ENCODE measurements around the gene DGLUCY. TPM values are rescaled to one million over a fixed set of nuclear protein-coding genes. Genes with fewer than 3 reads are reported as not detected.
"Not testable (repeated sequence)": the region's sequence is repeated elsewhere in the genome, so short reads cannot be mapped to it uniquely, and the experiment has no call there.

Gene DGLUCY
- total and polyA plus RNA-seq, 11 donors = 53.7 to 234 (median 138) TPM

DNA sequence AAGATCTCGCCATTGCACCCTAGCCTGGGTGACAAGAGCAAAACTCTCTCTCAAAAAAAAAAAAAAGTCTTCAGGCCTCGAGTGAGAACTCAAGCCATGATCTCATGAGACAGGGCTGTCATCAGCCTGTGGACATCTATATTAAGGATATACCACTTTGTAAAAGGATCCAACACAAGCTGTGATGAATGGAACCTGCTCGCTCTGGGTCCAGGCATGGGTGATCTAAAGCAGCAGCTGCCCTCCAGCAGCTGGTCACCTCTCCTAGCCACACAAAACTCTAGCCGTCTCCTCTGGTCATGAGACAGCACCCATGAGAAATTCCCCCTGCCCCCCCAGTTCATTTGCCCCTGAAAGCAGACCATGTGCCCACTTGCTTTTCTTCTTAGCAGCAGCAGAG lies 19.1 kb upstream of the DGLUCY start:
- Histone ChIP-seq H3K4me3 (no peak overlapping the region), H3K27me3 (no peaks in the 10 kb centered on the region), H3K27ac (no peak overlapping the region), H3K9me3 (no peaks in the 10 kb centered on the region), H3K36me3 (no peaks in the 10 kb centered on the region), H3K4me1 (no peaks in the 10 kb centered on the region)
- ATAC-seq (no peak), DNase-seq (no peak)
- TF ChIP-seq POLR2A (IDR thresholded peaks at IDR 0.05) (no peak), CTCF (IDR thresholded peaks at IDR 0.05) (no peak)
- intact Hi-C loops (cut with DNase I) = no loop called here
- 70 to 93% (median 87%) methylated on average over 4 of the region's 4 CpGs for WGBS, 4 donors

DNA sequence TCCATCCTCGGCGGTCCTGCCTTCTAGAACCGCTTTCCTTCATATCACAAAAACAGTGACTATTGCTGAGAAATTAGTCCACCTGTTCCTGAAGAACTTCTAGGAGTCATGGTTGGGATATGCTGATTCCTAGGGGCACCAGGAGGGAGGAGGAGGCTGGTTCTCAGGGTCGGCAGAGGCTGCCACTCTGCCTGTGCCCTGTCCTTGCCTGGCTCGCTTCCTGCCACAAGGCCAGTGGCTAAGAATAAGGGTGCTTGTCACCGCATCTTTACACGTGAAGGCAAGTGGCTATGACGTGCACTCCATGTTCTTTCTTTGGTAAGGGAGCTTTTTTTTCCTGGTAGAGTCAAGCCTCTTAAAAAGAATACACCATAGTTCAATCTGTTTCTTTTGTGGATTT lies 18.7 kb upstream of the DGLUCY start:
- ATAC-seq (no peak), DNase-seq (no peak)
- intact Hi-C loops (cut with DNase I) = no loop called here
- Histone ChIP-seq H3K27ac (no peak overlapping the region), H3K27me3 (no peaks in the 10 kb centered on the region), H3K36me3 (no peaks in the 10 kb centered on the region), H3K9me3 (no peaks in the 10 kb centered on the region), H3K4me1 (no peaks in the 10 kb centered on the region), H3K4me3 (no peak overlapping the region)
- TF ChIP-seq POLR2A (IDR thresholded peaks at IDR 0.05) (no peak), CTCF (IDR thresholded peaks at IDR 0.05) (no peak)
- 78 to 85% (median 80%) methylated on average over 8 of the region's 8 CpGs for WGBS, 4 donors

GRCh38 chr14:91097657-91098056 lies 16.2 kb upstream of the DGLUCY start:
- H3K27ac ChIP-seq; H3K4me1 ChIP-seq; DNase-seq; H3K36me3 ChIP-seq; H3K27me3 ChIP-seq; ATAC-seq; H3K9me3 ChIP-seq; intact Hi-C loops (cut with DNase I); H3K4me3 ChIP-seq: not testable (repeated sequence)
- 89 to 94% (median 92%) methylated on average over 5 of the region's 5 CpGs for WGBS, 4 donors

DNA sequence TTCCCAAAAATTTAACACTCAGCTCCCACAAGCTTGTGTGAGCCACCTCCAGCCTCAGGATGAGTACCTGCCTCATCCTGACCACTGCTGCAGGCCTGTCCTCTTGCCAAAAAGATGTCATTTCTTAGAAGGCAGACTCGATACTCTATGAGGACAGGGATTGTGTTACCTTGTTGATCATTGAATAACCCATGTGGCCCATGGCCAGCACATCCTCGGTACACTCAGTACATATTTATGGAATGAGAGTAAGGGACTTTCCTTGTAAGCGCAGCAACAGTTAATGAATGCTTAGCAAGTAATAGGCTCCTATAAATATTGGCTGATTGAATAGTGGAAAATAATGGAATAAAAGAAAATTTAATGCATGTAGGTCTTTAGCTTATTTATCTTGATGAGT lies 15.3 kb upstream of the DGLUCY start:
- H3K27me3 ChIP-seq = no peaks in the 10 kb centered on the region
- intact Hi-C loops (cut with DNase I) = no loop called here
- peaks cover 0 to 7% (median 0%) of the 10 kb centered on the region in 12 donors for H3K4me1 ChIP-seq
- no peak overlapping the region for H3K4me3 ChIP-seq
- ATAC-seq (no peak), DNase-seq (no peak)
- no peak overlapping the region for H3K27ac ChIP-seq
- no peaks in the 10 kb centered on the region for H3K36me3 ChIP-seq
- WGBS, 4 donors = 76 to 86% (median 83%) methylated on average over 3 of the region's 3 CpGs
- TF ChIP-seq CTCF (IDR thresholded peaks at IDR 0.05) (no peak), POLR2A (IDR thresholded peaks at IDR 0.05) (no peak)
- no peaks in the 10 kb centered on the region for H3K9me3 ChIP-seq

DNA sequence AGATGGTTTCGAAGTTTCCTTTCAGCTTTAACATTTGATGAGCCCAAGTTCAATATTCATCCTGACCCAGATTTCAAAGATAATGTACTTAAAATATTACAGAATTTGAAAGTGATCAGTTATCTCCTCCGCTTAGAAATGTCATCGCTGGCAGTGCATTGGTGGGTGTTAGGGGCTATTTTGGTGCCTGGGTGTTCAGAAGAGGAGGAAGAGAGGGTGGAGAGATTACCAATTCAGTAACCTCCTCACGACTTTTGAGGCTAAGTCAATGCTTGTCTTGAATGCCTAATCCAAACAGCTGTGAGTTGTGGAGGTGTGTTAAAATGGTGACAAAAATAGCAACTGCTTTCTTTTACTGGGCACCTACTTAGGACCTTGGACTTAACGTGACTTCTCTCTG lies 13.8 kb upstream of the DGLUCY start:
- ATAC-seq (no peak), DNase-seq (no peak)
- Histone ChIP-seq H3K27me3 (no peaks in the 10 kb centered on the region), H3K4me3 (no peak overlapping the region), H3K27ac (no peak overlapping the region), H3K9me3 (no peaks in the 10 kb centered on the region), H3K4me1 (peaks cover 0 to 7% (median 0%) of the 10 kb centered on the region in 12 donors), H3K36me3 (no peaks in the 10 kb centered on the region)
- TF ChIP-seq CTCF (IDR thresholded peaks at IDR 0.05) = no peak
- TF ChIP-seq POLR2A (IDR thresholded peaks at IDR 0.05) = no peak
- 67 to 85% (median 80%) methylated on average over 5 of the region's 5 CpGs for whole genome bisulfite sequencing, 4 donors
- intact Hi-C loops (cut with DNase I) = no loop called here
